Left lobe of liver (tissue), 2 donors: ENCODE measurements around the gene PLEKHG4B. TPM values are rescaled to one million over a fixed set of nuclear protein-coding genes. Genes with fewer than 3 reads are reported as not detected.

Source experiments
- ATAC-seq: fragments of 200-7000 bp; cut with Tn5 transposase; one replicate; pipeline ENCODE4 v1.9.1; 2020; ENCODE audit warnings: mild to moderate bottlenecking, moderate library complexity
- DNase-seq: peaks from one replicate; pipeline ENCODE4 v3.0.0-alpha.2; 2020; ENCODE audit warnings: low spot score
- total RNA-seq: library from RNA; stranded (reverse); gene quantifications from one replicate; pipeline ENCODE4 v1.2.1, GENCODE V29; 2021
- donor health status: DM: no; HTN: no; CAD: no; lungs with moderate emphysema.
- donor health status: DM: no; HTN: yes; CAD: no.

The PLEKHG4B gene
- total RNA-seq, 1 donor from 2014 or later, result 0.25 TPM

- ATAC-seq (peak; percentile 38), DNase-seq (no peak)
These were observed 75.5 kb downstream of the PLEKHG4B start for GRCh38 chr5:167511-167910.

DNA sequence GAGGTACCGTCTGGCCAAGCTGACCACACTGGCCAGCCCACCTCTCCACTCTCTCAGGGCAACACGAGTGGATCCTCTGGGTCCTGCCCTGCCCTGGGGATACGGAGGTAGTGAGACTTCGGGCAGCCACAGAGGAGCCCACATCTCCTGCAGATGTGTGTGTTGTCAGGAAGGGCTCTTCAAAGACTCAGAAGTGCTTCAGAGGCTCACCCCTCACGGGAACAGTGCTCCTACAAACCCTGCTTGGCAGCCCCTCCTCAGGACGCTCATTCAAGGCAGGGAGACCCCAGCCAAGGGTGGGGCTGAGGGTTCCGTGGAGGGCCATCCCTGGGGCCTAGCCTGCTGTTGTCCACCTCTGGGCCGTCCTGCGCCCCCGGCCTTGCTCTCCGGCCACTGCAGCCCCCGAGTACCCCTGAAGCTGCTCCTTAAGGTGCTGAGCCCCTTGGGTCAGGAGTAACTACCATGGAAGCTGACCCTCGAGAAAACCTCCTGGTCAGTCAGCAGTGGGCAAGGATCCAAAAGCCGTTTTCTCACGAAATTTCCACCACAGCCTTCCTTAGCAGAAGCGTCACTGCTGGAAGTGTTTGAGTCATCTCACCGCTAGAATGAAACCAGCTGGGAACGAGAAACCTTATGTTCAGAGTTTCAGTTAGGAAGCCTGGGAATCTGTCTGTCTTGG is 76.2 kb downstream of the PLEKHG4B start:
- no peak for ATAC-seq
- no peak for DNase-seq

DNA sequence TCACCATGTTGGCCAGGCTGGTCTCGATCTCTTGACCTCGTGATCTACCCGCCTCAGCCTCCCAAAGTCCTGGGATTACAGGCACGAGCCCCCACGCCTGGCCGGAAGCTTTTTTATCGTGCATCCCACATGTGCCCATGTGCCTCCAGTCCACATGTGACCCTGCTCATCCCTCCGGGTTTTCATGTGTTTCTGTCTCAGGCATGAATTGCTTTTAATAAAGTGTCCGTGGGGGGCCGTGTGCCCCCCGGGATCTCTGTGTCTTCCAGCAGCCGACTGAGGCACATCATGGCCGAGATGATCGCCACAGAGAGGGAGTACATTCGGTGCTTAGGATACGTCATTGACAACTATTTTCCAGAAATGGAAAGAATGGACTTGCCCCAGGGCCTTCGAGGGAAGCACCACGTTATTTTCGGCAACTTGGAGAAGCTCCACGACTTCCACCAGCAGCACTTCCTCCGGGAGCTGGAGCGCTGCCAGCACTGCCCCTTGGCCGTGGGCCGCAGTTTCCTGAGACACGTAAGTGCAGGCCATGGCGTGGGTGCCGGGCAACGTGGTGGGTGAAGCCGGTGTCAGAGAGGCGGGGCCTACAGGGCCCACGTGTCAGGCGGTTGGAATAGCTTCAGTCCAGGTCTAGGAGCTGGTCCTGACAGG is 77.2 kb downstream of the PLEKHG4B start:
- DNase-seq (peak; percentile 65), ATAC-seq (peak; percentile 39)

DNA sequence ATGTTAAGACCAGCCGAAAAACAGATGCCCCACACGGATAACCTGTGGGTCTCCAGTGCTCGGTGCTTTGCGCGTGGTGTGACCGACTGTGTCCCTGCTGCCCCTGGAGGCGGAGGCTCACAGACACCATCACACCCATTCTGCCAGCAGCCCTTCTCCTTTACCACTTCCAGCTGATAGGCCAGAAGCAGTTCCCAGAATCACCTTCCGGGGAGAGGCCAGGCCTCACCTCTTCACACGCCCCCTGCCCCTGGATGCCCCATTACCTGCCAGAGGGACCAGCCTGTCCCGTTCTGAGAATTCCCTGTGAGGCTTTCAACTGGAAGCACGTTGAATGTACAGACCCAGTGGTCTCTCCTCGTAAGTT is 77.7 kb downstream of the PLEKHG4B start:
- DNase-seq, result no peak

DNA sequence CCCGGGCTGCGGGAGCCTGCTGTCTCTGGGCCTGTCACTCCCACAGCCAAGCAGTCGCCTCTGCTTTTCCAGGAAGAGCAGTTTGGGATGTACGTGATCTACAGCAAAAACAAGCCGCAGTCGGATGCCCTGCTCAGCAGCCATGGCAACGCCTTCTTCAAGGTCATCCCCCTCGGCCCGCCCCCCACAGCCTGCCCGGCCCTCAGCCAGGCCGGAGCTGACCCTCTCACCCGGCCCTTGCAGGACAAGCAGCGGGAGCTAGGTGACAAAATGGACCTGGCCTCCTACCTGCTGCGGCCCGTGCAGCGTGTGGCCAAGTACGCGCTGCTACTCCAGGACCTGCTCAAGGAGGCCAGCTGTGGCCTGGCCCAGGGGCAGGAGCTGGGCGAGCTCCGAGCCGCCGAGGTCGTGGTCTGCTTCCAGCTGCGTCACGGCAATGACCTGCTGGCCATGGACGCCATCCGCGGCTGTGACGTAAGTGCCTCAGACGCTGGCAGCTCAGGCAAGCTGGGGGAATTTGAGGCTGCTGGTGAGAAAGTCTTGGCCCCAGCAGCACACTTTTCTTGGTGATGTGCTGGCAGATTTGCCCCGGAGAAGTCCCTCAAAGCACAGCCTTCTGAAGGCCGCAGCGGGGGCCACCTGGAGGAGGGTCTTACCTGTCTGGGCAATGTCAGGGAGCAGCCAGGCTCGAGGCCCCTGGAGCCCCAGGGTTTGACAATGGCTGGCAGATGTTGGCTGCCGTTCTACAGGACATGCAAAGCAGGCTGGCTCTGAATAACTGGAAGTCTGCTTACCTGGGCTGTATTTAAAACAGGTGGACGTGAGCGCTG is 79.2 kb downstream of the PLEKHG4B start:
- DNase-seq, result no peak

More for the DNA sequence above, 77.7 kb downstream of the PLEKHG4B start:
- ATAC-seq, result no peak

DNA sequence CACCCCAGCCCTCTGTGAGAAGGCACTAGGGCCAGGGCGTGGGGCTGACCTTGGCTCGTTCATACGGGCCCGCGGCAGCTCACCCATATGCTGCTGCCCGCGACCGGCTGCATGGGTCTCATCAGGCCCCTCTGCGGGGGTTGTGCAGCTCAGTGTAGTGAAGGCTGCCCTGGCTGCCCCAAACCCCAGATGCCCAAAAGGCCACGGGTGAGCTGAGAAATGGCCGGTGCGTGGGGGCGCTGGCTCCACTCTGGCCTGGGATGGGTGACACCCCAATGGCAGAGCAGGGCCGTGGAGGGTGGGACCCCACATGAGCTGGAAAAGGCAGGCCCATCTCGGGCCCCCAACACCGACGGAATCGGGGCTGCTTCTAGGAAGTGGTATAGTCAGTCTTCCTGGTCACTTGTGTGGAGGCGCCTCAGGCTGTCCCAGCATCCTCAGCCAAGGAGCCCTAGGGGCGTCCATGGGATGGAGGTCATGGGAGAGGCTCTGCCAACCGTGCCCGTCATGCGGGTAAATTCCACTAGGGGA is 79.9 kb downstream of the PLEKHG4B start:
- DNase-seq (no peak), ATAC-seq (no peak)

More for the DNA sequence above, 79.2 kb downstream of the PLEKHG4B start:
- peak; percentile 15 for ATAC-seq

GRCh38 chr5:172421-172820 is 80.5 kb downstream of the PLEKHG4B start:
- ATAC-seq (no peak), DNase-seq (no peak)

- DNase-seq (no peak), ATAC-seq (no peak)
These were observed 80.9 kb downstream of the PLEKHG4B start for GRCh38 chr5:172841-173251.

- DNase-seq (no peak), ATAC-seq (no peak)
These were observed 81.7 kb downstream of the PLEKHG4B start for GRCh38 chr5:173392-174290.

- ATAC-seq (no peak), DNase-seq (no peak)
These were observed 82.3 kb downstream of the PLEKHG4B start for GRCh38 chr5:174291-174600.

- ATAC-seq (no peak), DNase-seq (no peak)
These were observed 83.0 kb downstream of the PLEKHG4B start for GRCh38 chr5:174876-175465.

- ATAC-seq (no peak), DNase-seq (no peak)
These were observed 84.4 kb downstream of the PLEKHG4B start for GRCh38 chr5:176296-176823.

- DNase-seq (no peak), ATAC-seq (no peak)
These were observed 86.1 kb downstream of the PLEKHG4B start for GRCh38 chr5:178110-178509.

DNA sequence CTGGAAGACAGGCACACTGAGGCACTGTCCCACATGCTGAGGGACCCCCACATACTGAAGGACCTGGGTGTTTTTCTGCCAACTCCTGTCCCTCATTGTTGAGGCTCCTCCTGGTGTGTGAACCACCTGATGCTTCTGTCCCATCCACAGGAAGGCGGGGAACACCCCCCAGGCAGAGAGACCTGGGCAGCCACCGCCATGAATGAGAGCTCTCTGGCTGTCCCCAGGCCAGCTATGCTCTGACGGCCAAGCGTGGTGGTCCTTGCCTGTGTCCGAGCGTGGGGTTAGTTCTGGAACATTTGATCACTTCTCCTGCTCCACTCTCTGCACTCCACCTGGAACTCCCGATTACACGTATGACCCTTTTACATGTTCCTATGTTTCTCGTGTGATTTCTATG is 87.4 kb downstream of the PLEKHG4B start:
- no peak for DNase-seq
- ATAC-seq, result no peak

- ATAC-seq, result no peak
- DNase-seq, result no peak
These were observed 88.4 kb downstream of the PLEKHG4B start for GRCh38 chr5:180286-180918.

- no peak for DNase-seq
- ATAC-seq, result no peak
These were observed 89.2 kb downstream of the PLEKHG4B start for GRCh38 chr5:181160-181559.

GRCh38 chr5:181566-181965 is 89.6 kb downstream of the PLEKHG4B start:
- ATAC-seq, result no peak
- DNase-seq, result no peak

- DNase-seq, result no peak
- no peak for ATAC-seq
These were observed 90.2 kb downstream of the PLEKHG4B start for GRCh38 chr5:182126-182525.

GRCh38 chr5:184471-184870 is 92.5 kb downstream of the PLEKHG4B start:
- DNase-seq, result no peak
- ATAC-seq, result no peak
